Cardiac muscle cell (in vitro differentiated cells and primary cell): Measurements from ENCODE around the gene SNRPN. TPM values are rescaled to one million over a fixed set of nuclear protein-coding genes. Genes with fewer than 3 reads are reported as not detected.
"Not testable (repeated sequence)": the region's sequence is repeated elsewhere in the genome, so short reads cannot be mapped to it uniquely, and the experiment has no call there.

Experiments used
- DNase-seq, 2 donors: peaks; one replicate each; pipeline versions ENCODE4 v3.0.0 to v3.0.0-alpha.2; 2010 to 2017; ENCODE audit warnings: low read depth in 1 of 2, low spot score in 1 of 2
- H3K27ac ChIP-seq: fragments of 200-600 bp; sonication (generic); 2 replicates; pipeline ENCODE4 v1.5.1; 2016
- H3K27me3 ChIP-seq: fragments of 200-600 bp; sonication (generic); 2 replicates; pipeline ENCODE4 v1.6.0; 2016; ENCODE audit warnings: control low read depth
- H3K36me3 ChIP-seq: fragments of 200-600 bp; sonication (generic); 2 replicates; pipeline ENCODE4 v1.5.1; 2016; ENCODE audit warnings: control low read depth
- H3K4me1 ChIP-seq: fragments of 200-600 bp; sonication (generic); 2 replicates; pipeline ENCODE4 v1.8.1; 2017; ENCODE audit warnings: low read depth, mild to moderate bottlenecking, mixed run types
- H3K4me3 ChIP-seq: fragments of 200-600 bp; sonication (generic); 2 replicates; pipeline ENCODE4 v1.5.1; 2016; ENCODE audit warnings: mild to moderate bottlenecking
- H3K9me3 ChIP-seq: fragments of 200-600 bp; sonication (generic); 2 replicates; pipeline ENCODE4 v1.5.1; 2017; ENCODE audit warnings: low read depth, mild to moderate bottlenecking, control low read depth
- CTCF ChIP-seq: IDR thresholded peaks from 2 replicates; pipeline ENCODE4 v1.5.1; 2012; ENCODE audit warnings: low read depth, mild to moderate bottlenecking, low read length
- polyA plus RNA-seq: library from polyadenylated mRNA; unstranded; fragments of >200 nt; fragmentation: Nextera tagmentation; extraction: Ambion mirVana; gene quantifications from 2 replicates; pipeline ENCODE4 v1.2.1, GENCODE V29; 2016
- total RNA-seq: library from RNA; depleted of rRNA; stranded (reverse); fragments of >200 nt; gene quantifications from 2 replicates; pipeline ENCODE4 v1.2.3, GENCODE V29; 2016

SNRPN gene
- total and polyA plus RNA-seq, 2 experiments from 2014 or later: 511 to 599 TPM

- Histone ChIP-seq H3K4me1 (no peaks in the 10 kb centered on the region), H3K4me3 (no peak overlapping the region), H3K27me3 (no peaks in the 10 kb centered on the region), H3K9me3 (no peaks in the 10 kb centered on the region), H3K36me3 (peaks cover 8% of the 10 kb centered on the region), H3K27ac (no peak overlapping the region)
- no peak for TF ChIP-seq CTCF
- DNase-seq: no peak
Measured at GRCh38 chr15:24924621-24925020, 30.2 kb upstream of the SNRPN start.

- not testable (repeated sequence) for H3K9me3 ChIP-seq, H3K4me1 ChIP-seq, H3K27ac ChIP-seq, H3K36me3 ChIP-seq, DNase-seq, H3K4me3 ChIP-seq, H3K27me3 ChIP-seq
Measured at GRCh38 chr15:24931874-24932732, 22.7 kb upstream of the SNRPN start.

- no peaks in the 10 kb centered on the region for H3K36me3 ChIP-seq
Measured at GRCh38 chr15:24933716-24934115, 21.1 kb upstream of the SNRPN start.

GRCh38 chr15:24938224-24938623 lies 16.6 kb upstream of the SNRPN start:
- not testable (repeated sequence) for H3K27ac ChIP-seq, DNase-seq, H3K4me3 ChIP-seq, H3K36me3 ChIP-seq, H3K27me3 ChIP-seq, H3K9me3 ChIP-seq, H3K4me1 ChIP-seq

More at GRCh38 chr15:24933716-24934115, 21.1 kb upstream of the SNRPN start:
- no peak for DNase-seq
- H3K4me1 ChIP-seq: no peaks in the 10 kb centered on the region
- TF ChIP-seq CTCF: no peak
- no peaks in the 10 kb centered on the region for H3K9me3 ChIP-seq
- H3K27ac ChIP-seq: no peak overlapping the region
- no peak overlapping the region for H3K4me3 ChIP-seq
- no peaks in the 10 kb centered on the region for H3K27me3 ChIP-seq

- no peaks in the 10 kb centered on the region for H3K9me3 ChIP-seq
- H3K27me3 ChIP-seq: no peaks in the 10 kb centered on the region
- no peak for DNase-seq
- no peak overlapping the region for H3K27ac ChIP-seq
- H3K36me3 ChIP-seq: no peaks in the 10 kb centered on the region
- no peaks in the 10 kb centered on the region for H3K4me1 ChIP-seq
- no peak for TF ChIP-seq CTCF
- H3K4me3 ChIP-seq: no peak overlapping the region
Measured at GRCh38 chr15:24940236-24940635, 14.6 kb upstream of the SNRPN start.

GRCh38 chr15:24943361-24943760 lies 11.4 kb upstream of the SNRPN start:
- no peak for TF ChIP-seq CTCF
- Histone ChIP-seq H3K4me1 (no peaks in the 10 kb centered on the region), H3K4me3 (no peak overlapping the region), H3K36me3 (no peaks in the 10 kb centered on the region), H3K9me3 (no peaks in the 10 kb centered on the region), H3K27me3 (no peaks in the 10 kb centered on the region), H3K27ac (no peak overlapping the region)
- no peak for DNase-seq
